ENCODE results near the gene POLR1C.
"Not testable (repeated sequence)": the region's sequence is repeated elsewhere in the genome, so short reads cannot be mapped to it uniquely, and the experiment has no call there.

POLR1C gene, protein sequence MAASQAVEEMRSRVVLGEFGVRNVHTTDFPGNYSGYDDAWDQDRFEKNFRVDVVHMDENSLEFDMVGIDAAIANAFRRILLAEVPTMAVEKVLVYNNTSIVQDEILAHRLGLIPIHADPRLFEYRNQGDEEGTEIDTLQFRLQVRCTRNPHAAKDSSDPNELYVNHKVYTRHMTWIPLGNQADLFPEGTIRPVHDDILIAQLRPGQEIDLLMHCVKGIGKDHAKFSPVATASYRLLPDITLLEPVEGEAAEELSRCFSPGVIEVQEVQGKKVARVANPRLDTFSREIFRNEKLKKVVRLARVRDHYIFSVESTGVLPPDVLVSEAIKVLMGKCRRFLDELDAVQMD

DNA sequence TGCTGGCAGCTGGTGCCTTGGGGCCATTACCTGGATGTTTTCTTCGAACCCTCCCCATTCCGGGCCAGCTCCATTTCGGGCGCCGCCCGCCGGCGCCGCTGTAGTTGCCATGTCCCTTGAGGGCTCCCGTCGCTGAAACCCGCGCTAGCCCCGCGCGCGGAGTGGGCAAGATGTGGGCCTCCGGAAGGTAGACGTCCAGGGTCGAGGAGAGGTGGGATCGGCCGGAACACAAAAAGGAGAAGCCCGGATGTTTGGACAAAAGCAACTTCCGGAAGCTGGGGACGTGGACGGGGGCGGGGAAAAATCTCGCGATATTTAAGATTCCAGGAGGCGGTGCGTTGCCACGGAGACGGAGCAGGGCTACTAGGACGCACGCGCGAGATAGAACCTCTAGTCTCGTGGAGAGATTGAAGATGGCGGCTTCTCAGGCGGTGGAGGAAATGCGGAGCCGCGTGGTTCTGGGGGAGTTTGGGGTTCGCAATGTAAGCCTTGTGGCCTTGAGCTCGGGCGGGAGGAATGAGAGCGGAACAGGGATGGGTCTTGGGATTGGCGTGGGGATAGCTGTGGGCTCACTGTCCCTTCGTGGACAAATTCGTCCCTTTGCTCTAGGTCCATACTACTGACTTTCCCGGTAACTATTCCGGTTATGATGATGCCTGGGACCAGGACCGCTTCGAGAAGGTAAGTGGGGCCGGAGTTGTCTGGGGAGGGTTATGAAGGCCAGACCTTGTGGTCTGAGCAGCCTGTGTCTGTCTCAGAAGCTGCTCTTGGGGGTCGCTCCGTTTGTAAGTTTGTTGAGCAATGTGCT is at the start of gene POLR1C, which contains the start of gene YIPF3:
Gene POLR1C (plus strand): TSS at position 393 of the 808 bp plus-strand sequence. CDS start 21 bp downstream, at position 414.
Gene YIPF3 (minus strand): TSS at position 230 of the 808 bp plus-strand sequence. CDS start 119 bp downstream, at position 111.
- TF ChIP-seq, protein P1, sequence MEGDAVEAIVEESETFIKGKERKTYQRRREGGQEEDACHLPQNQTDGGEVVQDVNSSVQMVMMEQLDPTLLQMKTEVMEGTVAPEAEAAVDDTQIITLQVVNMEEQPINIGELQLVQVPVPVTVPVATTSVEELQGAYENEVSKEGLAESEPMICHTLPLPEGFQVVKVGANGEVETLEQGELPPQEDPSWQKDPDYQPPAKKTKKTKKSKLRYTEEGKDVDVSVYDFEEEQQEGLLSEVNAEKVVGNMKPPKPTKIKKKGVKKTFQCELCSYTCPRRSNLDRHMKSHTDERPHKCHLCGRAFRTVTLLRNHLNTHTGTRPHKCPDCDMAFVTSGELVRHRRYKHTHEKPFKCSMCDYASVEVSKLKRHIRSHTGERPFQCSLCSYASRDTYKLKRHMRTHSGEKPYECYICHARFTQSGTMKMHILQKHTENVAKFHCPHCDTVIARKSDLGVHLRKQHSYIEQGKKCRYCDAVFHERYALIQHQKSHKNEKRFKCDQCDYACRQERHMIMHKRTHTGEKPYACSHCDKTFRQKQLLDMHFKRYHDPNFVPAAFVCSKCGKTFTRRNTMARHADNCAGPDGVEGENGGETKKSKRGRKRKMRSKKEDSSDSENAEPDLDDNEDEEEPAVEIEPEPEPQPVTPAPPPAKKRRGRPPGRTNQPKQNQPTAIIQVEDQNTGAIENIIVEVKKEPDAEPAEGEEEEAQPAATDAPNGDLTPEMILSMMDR (conservative IDR thresholded peaks at IDR 0.05; ENCODE audit: low read length): no peak
- peak; percentile 97 for DNase-seq (ENCODE audit: low read depth)
- peak within 1 kb of the TSS; percentile 99 for H3K4me3 ChIP-seq (ENCODE audit: low read length)

GRCh38 chr6:43467265-43467664 is 49.6 kb upstream of the POLR1C start:
- DNase-seq (ENCODE audit: low read depth); H3K4me3 ChIP-seq (ENCODE audit: low read length): not testable (repeated sequence)

GRCh38 chr6:43467752-43468151 is 49.1 kb upstream of the POLR1C start:
- TF ChIP-seq, protein P1 (conservative IDR thresholded peaks at IDR 0.05; ENCODE audit: low read length): no peak
- DNase-seq (ENCODE audit: low read depth): no peak
- H3K4me3 ChIP-seq (ENCODE audit: low read length): no peak overlapping the region

DNA sequence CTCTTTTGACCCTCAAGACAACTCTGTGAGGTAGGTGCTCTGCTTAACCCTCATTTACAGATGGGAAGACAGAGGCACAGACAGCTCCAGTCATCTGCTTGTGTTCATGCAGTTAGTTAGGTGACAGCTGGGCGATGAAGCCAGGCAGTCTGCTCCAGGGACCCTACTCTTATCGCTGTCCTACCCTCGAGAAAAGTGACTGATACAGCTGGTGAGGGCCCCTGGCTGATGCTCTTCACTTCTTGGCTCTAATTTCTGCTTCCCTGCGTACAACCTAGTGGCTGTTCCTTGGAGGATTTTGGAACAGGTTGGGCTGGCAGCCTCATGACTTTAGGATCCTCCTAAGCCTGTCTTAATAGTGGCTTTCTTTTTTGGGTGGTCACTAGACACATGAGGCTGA is 48.6 kb upstream of the POLR1C start:
- no peak for DNase-seq (ENCODE audit: low read depth)

DNA sequence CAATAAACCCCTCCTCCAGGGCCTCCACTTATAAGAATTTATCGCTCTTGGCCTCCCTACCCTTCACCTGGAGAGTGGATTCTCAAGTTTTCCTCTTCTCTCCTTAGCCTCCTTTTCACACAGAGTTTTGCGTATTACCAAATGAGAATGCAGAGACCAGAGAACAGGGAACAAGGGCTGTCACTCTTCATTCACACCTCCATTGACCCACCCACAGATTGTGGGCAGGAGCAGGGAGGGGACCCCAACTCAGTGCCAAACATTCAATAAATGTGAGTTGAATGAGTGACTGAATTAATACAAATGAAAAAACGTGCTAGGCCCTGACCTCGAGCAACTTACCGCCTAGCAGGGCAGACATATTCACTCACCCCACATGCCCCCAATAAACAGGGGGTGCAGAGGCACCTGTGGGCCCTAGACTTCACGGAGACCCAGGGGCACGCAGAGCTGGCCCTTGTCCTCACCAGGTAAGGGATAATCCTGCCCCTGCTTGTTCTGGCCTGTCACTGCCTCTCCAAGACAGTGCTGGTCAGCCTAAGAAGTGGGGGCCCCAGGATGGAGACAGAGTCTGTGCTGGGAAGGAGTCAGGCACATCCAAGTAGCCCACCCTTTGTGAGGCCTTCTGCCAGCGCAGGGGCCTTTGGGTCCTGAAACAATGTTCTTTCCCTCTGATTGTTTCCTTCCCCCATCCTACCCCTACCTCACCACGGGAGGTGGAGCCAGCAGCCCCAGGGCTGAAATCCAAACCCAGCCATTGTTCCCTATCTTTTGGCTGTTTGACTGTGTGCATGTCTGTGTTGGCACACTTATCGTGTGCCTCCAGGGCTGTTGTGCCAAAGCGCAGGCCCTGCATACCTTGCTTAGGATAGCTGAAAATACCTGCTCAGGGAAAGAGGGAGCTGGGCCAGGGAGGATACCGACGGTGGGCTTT is 47.9 kb upstream of the POLR1C start:
- no peak for DNase-seq (ENCODE audit: low read depth)
- H3K4me3 ChIP-seq (ENCODE audit: low read length): no peak overlapping the region
- TF ChIP-seq, protein P1 (conservative IDR thresholded peaks at IDR 0.05; ENCODE audit: low read length): no peak

More for the DNA sequence above, 48.6 kb upstream of the POLR1C start:
- TF ChIP-seq, protein P1 (conservative IDR thresholded peaks at IDR 0.05; ENCODE audit: low read length): no peak
- H3K4me3 ChIP-seq (ENCODE audit: low read length): no peak overlapping the region

- no peak for DNase-seq (ENCODE audit: low read depth)
- H3K4me3 ChIP-seq (ENCODE audit: low read length): no peak overlapping the region
- TF ChIP-seq, protein P1 (conservative IDR thresholded peaks at IDR 0.05; ENCODE audit: low read length): no peak
These were observed 46.9 kb upstream of the POLR1C start for GRCh38 chr6:43469947-43470346.

DNA sequence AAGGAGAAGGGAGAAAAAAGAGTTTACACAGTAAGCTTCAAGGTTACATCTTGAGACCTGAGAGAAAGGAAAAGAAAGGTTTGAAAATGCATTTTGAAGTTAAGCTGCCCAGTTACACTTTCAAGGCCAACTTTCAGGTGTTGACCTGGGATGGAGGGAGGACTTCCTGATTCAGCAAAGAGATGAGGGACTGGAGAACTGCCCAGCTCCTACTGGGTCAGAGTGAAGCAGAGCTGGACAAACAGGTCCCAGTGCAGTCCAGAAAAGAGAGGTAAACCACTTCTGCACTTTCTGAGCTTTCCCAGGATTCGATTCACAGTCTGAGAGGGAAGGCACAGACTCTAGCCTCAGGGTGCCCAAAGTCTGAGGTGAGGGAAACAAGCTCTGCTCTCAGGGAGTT is 45.5 kb upstream of the POLR1C start:
- no peak for DNase-seq (ENCODE audit: low read depth)
- TF ChIP-seq, protein P1 (conservative IDR thresholded peaks at IDR 0.05; ENCODE audit: low read length): no peak
- no peak overlapping the region for H3K4me3 ChIP-seq (ENCODE audit: low read length)
